ENCODE results near the gene RAP2C. TPM values are rescaled to one million over a fixed set of nuclear protein-coding genes. Genes with fewer than 3 reads are reported as not detected.

Gene RAP2C
- polyA plus RNA-seq, 1 donor from 2014 or later, result 26.2 TPM

GRCh38 chrX:132216283-132216682 lies 3.0 kb downstream of the RAP2C start:
- no peak overlapping the region for H3K27ac ChIP-seq (ENCODE audit: low read length)
- H3K9me3 ChIP-seq (ENCODE audit: low read length), result no peaks in the 10 kb centered on the region
- TF ChIP-seq TAF1 (IDR thresholded peaks at IDR 0.05; ENCODE audit: low read depth), result no peak
- TF ChIP-seq MXI1 (conservative IDR thresholded peaks at IDR 0.05; ENCODE audit: poor library complexity, severe bottlenecking), result no peak
- TF ChIP-seq RAD21 (conservative IDR thresholded peaks at IDR 0.05), result no peak
- no peak for TF ChIP-seq EZH2 (IDR thresholded peaks at IDR 0.05; ENCODE audit: borderline replicate concordance, insufficient read depth, low read length, poor library complexity, severe bottlenecking)
- TF ChIP-seq REST (IDR thresholded peaks at IDR 0.05; ENCODE audit: borderline replicate concordance), result no peak
- TF ChIP-seq POLR2AphosphoS5 (IDR thresholded peaks at IDR 0.05), result no peak
- peak overlapping the region; percentile 75 for H3K4me3 ChIP-seq (ENCODE audit: low read length)
- H2AFZ ChIP-seq (ENCODE audit: low read depth, low read length), result no peak overlapping the region
- H3K9ac ChIP-seq (ENCODE audit: low read length), result no peak overlapping the region
- no peaks in the 10 kb centered on the region for H3F3A ChIP-seq (ENCODE audit: insufficient read depth, low read length, poor library complexity, severe bottlenecking)
- H3K79me2 ChIP-seq (replicated peaks; ENCODE audit: insufficient read depth, low read length), result peaks cover 15% of the 10 kb centered on the region
- no peaks in the 10 kb centered on the region for H3K9me2 ChIP-seq (ENCODE audit: insufficient read depth, low read length)
- no peaks in the 10 kb centered on the region for H4K20me1 ChIP-seq (ENCODE audit: insufficient read depth)
- peak overlapping the region; percentile 55 for H3K4me2 ChIP-seq (ENCODE audit: low read length)
- no peaks in the 10 kb centered on the region for H3K27me3 ChIP-seq (ENCODE audit: insufficient read depth, low read depth, low read length)
- H3K36me3 ChIP-seq (ENCODE audit: insufficient read depth, low read length), result no peaks in the 10 kb centered on the region

GRCh38 chrX:132214518-132214917 lies 4.7 kb downstream of the RAP2C start:
- no peaks in the 10 kb centered on the region for H4K20me1 ChIP-seq (ENCODE audit: insufficient read depth)
- TF ChIP-seq, protein P1, sequence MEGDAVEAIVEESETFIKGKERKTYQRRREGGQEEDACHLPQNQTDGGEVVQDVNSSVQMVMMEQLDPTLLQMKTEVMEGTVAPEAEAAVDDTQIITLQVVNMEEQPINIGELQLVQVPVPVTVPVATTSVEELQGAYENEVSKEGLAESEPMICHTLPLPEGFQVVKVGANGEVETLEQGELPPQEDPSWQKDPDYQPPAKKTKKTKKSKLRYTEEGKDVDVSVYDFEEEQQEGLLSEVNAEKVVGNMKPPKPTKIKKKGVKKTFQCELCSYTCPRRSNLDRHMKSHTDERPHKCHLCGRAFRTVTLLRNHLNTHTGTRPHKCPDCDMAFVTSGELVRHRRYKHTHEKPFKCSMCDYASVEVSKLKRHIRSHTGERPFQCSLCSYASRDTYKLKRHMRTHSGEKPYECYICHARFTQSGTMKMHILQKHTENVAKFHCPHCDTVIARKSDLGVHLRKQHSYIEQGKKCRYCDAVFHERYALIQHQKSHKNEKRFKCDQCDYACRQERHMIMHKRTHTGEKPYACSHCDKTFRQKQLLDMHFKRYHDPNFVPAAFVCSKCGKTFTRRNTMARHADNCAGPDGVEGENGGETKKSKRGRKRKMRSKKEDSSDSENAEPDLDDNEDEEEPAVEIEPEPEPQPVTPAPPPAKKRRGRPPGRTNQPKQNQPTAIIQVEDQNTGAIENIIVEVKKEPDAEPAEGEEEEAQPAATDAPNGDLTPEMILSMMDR (IDR thresholded peaks at IDR 0.05; ENCODE audit: poor library complexity, severe bottlenecking), result no peak
- no peak for TF ChIP-seq REST (IDR thresholded peaks at IDR 0.05; ENCODE audit: borderline replicate concordance)
- TF ChIP-seq RAD21 (conservative IDR thresholded peaks at IDR 0.05), result no peak
- no peak for TF ChIP-seq TAF1 (IDR thresholded peaks at IDR 0.05; ENCODE audit: low read depth)
- no peak for TF ChIP-seq EZH2 (IDR thresholded peaks at IDR 0.05; ENCODE audit: borderline replicate concordance, insufficient read depth, low read length, poor library complexity, severe bottlenecking)
- TF ChIP-seq MXI1 (conservative IDR thresholded peaks at IDR 0.05; ENCODE audit: poor library complexity, severe bottlenecking), result no peak

More at GRCh38 chrX:132214518-132214917, 4.7 kb downstream of the RAP2C start:
- Histone ChIP-seq H3K4me2 (ENCODE audit: low read length) (no peak overlapping the region), H3K27ac (ENCODE audit: low read length) (no peak overlapping the region), H3K79me2 (replicated peaks; ENCODE audit: insufficient read depth, low read length) (peaks cover 15% of the 10 kb centered on the region), H3K9me2 (ENCODE audit: insufficient read depth, low read length) (no peaks in the 10 kb centered on the region), H3F3A (ENCODE audit: insufficient read depth, low read length, poor library complexity, severe bottlenecking) (no peaks in the 10 kb centered on the region), H3K36me3 (ENCODE audit: insufficient read depth, low read length) (no peaks in the 10 kb centered on the region), H3K9me3 (ENCODE audit: low read length) (no peaks in the 10 kb centered on the region), H3K4me3 (ENCODE audit: low read length) (peak overlapping the region; percentile 75), H2AFZ (ENCODE audit: low read depth, low read length) (no peak overlapping the region), H3K9ac (ENCODE audit: low read length) (no peak overlapping the region), H3K27me3 (ENCODE audit: insufficient read depth, low read depth, low read length) (no peaks in the 10 kb centered on the region)

All from neural cell (in vitro differentiated cells).